HG03060 (cell line): Measurements from ENCODE around the gene BTBD1.

Experiments used
- ATAC-seq: cut with Tn5 transposase; IDR thresholded peaks from one replicate; pipeline ENCODE4 v1.9.1; 2021; ENCODE audit warnings: low read depth, moderate number of reproducible peaks; ENCODE audit not compliant: unreplicated experiment

Gene BTBD1

DNA sequence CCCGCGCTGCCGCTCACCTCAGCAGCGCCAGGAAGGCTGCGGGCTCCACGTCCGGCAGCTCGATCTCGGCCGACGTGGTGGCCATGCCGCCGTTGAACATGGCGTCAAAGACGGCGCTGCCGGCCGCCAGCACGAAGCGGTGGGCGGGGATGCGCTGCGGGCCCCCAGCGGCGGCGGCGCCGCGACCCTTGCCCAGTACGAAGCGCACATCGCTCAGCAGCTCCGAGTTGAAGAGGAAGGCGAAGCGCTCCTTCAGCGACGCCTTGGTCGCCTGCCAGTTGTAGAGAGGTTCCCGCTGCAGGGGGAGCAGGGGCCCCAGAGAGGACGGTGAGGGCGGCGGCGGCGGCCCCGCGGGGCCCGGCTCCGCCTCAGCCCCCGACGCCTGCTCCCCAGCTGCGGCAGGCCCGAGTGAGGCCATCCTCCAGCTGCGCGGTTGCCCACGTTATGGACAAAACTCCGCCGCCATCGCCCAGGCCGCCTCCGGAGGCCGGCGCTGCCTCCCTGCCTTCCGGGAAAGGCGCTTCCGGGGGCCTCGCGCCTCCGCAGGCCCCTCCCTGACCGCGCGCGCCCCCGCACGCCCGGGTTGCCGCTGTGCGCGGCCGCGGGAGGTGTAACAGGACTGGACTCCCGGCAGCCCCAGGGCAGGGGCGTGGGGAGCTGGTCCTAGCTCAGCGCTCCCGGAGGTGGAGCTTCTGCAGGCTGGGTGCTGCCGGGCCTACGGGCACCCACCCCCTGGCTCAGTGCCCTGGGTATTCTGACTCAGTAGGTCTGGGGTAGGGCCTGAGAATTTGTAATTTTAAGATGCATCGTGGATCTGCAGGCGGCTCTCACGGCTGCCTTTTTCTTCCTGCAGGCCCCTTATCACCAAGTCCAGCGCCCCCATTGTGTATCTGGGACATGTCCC, at the start of gene BTBD1:
BTBD1 (minus strand) TSS at position 519 of the 904 bp plus-strand sequence; CDS start at position 418, 101 bp downstream.
- ATAC-seq: peak; percentile 58

DNA sequence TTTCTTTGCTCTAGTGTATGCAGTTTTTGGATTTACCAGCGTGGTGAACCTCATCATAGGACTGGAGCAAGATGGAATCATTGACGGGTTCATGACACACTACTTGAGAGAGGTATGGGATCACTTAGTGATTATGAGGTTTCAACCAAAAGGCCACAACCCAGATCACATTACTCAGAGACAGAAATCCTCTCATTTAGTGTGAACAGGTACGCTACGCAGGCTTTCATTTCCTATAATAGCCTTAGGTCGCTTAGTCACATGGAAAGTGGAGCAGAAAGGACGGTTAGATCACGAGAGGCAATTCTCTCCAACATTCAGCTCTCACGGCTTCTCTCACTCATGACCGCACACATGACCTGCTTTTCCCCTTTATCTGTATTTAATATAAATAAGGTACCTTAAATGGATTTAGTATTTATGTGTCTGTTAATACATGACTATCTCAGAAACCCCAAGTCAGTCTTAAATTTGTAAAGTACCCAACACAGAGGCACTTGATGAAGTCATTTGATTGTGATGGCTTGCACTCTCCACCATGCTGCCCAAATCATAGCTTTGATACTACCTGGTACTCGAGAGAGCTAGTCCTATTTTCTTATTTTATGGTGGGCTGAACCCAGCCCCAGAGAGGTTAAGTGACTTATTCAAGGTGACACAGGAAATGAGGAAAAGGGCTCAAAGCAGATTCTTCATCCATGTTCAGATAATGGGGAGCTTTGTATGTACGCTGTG, 48.9 kb upstream of the BTBD1 start:
- peak; percentile 90 for ATAC-seq

DNA sequence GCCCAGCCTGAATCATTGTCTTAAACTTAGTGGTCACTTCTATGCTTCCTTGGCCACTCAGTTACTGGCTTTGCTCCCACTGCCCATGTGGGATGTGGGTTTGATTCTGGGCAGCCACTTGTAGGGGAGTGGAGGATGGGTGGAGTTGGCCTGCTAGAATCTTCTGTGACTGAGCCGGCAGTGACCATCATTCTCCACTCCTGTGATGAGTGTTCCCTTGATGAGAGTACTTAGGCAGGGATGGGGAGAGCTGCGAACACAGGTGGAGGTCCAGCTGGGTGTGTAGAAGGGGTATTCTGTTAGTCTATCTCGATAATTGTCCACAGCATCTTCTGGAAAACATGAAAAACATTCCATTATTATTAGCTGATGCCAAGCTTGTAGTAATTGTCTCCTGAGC, 48.4 kb upstream of the BTBD1 start:
- no peak for ATAC-seq

DNA sequence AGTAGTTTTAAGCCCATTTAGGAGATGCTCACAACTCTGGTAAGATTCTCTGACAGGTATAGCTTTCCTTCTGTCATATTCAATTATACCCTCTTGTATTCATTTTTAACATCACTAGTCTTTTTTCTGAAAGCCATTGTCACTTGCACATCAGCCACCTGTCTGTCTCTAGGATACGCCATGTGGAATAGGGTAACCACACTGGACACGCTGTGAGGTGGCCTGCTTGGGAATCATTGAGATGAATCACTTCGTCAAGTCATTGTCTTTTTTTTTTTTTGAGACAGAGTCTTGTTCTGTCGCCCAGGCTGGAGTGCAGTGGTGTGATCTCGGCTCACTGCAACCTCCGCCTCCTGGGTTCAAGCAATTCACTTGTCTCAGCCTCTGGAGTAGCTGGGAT, 47.8 kb upstream of the BTBD1 start:
- ATAC-seq: no peak

DNA sequence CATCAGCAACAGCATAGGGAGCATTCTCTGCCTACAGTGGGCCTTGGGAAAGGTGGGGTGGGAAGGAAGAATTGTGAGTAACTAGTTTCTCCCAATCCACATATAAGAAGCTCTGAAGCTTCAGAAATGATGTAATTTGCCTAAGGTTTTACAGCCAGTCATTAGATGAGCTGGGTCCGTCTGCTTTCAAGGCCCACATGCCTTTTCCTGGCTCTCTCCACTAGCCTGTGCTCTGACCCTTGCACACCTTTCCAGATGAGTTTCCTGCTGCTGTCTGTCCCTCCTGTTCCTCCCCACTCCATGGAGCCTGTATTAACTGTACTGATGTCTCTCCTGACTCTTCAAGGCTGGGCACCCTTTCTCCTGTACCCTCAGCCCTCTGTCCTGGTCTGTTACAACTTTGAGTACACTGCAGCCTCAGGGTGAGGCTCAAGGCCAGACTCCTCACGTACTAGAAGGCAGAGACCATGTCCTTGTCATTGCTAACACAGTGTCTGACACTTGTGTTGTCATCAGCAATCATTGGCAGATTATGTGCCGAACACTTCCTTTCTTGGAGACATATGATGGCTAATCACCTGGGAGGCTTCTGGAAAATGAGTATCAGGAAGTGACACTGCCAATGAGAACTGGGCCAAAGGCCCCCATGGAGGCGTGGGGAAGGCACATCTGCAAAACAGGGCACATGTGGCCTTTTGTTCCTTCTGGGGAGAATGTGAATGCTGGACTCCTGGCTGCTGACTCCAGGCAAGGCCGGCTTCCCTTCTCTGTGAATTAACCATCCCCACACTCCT, 47.0 kb upstream of the BTBD1 start:
- ATAC-seq: no peak

- ATAC-seq: no peak
Observed at GRCh38 chr15:83112956-83113299, 45.9 kb upstream of the BTBD1 start.

DNA sequence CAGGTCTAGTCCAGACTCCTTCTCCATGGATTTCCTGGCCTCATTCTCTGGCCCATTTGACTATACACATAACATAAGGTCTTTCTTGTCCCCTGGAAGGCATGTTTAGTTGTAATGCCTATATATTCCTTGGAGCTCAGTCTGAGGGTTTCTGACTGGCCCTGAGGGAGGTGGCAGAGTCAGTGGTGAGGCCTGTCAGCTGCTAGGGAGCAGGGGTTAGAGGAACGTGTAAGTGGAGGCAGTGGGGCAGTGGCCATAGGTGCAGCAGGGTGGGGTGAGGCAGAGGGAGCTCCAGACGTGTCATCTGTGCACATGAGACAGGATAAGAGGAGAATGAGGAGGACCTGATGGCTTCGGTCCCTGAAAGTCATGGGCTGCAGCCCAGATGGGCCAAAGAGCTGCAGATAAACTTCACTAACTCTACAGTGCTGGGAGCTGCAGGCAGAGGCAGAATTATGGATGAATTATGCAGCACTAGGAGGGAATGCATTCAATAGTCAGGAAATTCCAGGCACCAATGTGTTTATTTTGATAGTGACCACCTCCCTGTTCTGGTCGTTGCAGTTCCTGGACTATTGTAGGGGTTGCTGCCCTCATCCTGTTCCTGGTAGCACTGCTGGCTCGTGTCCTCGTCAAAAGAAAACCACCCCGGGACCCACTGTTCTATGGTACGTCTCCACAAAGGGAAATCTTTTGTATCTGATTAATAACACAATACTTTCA, 45.3 kb upstream of the BTBD1 start:
- ATAC-seq: no peak

- ATAC-seq: no peak
Observed at GRCh38 chr15:83111149-83111548, 44.1 kb upstream of the BTBD1 start.

- no peak for ATAC-seq
Observed at GRCh38 chr15:83110381-83110780, 43.3 kb upstream of the BTBD1 start.

GRCh38 chr15:83109532-83109931, 42.5 kb upstream of the BTBD1 start:
- ATAC-seq: no peak

DNA sequence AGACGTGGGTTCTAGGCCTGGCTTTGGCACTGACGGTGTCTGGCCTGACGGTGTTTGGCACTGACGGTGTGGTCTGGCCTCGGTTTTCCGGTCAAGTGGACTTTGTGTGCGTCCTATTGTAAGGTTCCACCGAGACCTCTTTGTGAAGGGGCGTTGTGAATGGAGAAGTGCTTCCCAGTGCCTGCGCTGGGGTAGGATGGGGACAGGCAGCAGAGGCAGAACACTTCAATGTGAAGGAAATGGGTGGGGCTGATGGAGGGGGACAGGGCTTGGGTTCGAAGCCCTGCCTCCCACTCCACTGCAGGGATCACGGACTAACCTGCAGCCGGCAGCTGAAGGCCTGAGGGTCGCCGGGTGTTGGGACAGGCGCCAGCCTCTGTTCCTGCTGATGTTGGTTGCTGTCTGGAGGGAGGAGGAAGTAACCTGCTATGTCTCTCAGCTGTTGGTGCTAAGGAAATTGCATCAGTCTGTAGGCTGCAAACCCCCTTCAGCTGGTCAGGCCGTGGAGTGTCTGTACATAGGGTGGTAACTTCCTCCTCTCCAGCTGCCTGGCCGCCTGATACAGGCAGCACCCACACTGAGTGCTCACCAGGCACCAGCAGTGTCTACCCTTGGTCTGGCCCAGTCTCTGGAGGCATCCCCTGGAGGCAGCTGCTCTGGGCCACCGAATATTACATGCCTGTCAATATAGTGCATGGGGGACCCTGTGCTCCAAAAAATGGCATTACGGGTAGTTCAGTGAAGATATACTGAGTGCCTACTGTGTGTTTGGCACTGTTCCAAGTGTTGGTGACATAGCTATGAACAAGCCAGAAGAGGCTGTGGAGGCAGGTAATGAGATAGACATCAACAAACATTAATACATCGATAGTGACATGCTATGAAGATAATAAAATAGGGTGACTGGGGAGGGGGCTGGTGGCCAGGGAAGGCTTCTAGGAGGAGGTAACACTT, 41.5 kb upstream of the BTBD1 start:
- peak; percentile 82 for ATAC-seq

GRCh38 chr15:83107841-83108181, 40.8 kb upstream of the BTBD1 start:
- ATAC-seq: no peak

DNA sequence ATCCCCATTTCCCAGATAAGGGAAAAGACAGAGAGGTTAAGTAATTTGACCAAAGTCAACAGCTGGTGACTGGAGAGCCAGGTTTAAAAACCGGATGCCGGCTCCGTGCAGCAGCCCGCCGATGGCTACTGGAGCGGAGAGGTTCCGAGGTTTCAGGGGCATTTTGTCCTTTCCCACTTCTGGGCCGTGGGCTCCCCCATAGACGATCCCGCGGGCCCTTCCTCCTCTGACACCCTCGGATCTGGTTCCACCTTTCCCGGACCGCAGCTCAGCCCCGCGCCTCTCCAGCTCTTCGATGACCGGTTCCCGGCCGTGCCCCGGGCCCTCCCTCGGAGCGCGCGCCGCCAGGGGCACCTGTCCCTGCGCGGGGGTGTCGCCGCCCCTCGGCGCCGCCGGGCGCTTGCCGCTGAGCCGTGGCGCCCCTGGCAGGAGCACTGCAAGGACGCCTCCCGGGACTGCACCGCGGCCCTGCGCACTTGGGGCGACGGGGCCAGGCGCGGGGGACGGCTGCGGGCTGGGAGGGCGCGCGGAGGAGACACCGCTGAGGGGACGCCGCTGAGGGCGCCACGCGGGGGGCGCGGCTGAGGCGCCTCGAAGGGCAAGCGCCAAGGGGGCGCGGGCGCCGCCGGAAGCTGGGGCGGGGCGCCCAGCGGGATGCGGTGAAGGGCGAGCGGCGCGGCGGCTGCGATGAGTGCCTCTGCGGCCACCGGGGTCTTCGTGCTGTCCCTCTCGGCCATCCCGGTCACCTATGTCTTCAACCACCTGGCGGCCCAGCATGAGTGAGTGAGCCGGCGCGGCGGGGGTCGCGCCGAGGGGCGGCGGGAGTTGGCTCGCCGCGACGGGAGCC, 40.2 kb upstream of the BTBD1 start, which contains the start of gene TM6SF1:
TM6SF1 (plus strand) TSS at position 652 of the 847 bp plus-strand sequence; CDS start at position 688, 36 bp downstream.
- ATAC-seq: no peak

- no peak for ATAC-seq
Observed at GRCh38 chr15:83105440-83105839, 38.4 kb upstream of the BTBD1 start.

DNA sequence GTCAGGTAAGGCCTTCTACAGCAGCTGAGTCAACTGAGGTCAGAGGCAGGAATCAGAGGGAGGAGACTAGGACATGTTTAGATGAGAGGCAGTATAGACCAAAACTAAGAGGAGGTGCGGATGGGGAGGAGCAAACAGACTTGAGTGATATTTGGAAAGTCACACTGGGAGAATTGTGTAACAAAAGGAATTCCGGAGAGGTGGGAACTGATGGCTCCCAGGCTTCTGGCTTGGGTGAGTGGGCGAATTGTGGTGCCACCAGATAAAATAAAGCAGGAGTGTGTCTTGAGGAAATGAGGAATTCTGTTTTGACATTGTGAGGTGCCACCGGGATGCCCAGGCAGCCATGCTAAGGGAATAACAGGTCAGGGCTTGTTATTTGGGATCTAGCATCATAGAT, 37.1 kb upstream of the BTBD1 start:
- ATAC-seq: no peak

DNA sequence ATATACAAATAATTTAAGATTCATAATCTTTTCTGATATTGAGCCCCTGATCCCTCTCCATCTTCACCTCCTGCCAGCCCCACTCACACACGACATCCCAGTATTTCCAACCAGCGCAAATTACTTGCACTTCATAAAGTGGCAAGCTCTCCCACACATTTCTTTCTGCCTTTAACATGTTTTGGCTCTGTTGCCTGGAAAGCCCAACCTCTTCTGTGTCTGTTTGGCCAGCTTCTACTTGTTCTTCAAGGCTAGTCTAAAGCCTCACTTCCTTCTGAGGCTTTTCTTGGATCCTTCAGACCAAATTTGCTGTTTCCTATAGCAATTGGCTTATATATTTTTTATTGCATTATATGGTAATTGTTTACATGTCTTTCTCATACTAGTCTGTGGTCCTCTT, 35.3 kb upstream of the BTBD1 start:
- no peak for ATAC-seq

DNA sequence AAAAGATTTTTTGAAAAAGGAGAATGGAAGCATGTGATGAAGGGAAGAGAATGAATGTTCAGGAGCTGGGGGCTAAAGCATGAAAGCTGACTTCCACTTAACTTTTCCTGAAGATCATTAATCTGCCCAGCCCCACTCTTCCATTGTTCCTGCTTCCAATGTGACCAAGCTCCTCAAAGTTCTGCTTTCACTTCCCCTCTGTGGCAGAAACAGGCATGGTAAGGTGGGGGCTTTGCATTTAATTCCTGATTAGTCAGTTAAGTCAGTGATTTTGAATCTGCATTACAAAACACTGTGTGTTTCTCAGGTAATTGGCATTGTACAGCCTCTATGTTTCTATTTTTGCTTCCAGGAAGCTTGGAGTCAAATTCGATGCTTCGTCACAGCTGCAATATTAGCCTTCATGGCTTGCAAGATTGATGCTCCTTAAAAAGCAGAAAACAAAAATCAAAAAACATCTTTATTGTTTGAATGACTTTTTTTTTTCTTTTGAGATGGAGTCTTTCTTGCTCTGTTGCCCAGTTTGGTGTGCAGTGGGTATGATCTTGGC, 33.1 kb upstream of the BTBD1 start:
- ATAC-seq: no peak

- ATAC-seq: no peak
Observed at GRCh38 chr15:83099290-83099689, 32.2 kb upstream of the BTBD1 start.
